Measurements from ENCODE around the gene PTPRG.
"Not testable (repeated sequence)": the region's sequence is repeated elsewhere in the genome, so short reads cannot be mapped to it uniquely, and the experiment has no call there.

Gene PTPRG

DNA sequence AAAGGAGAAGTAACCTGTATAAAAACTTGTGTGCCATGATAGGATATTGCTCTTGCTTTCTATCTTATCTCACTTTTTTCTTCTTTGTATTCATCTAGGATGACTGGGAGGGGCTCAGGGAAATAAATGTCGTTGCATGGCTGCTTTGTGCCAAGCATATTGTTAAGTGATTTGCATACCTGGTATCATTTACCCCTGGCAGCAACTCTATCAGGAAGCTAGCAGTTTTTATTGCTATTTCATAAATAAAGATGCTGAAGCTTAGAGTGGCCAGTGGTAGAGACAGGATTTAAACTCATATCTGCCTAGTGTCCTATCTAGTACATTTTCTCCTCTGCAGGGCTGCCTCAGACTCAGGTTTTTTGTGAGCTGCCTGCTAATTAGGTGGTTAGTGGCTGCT, 253.3 kb downstream of the PTPRG start:
- H3K4me3 ChIP-seq (ENCODE audit: low read depth, low read length) = no peak overlapping the region
- no peak for DNase-seq (ENCODE audit: low read depth)
- TF ChIP-seq, protein P1, sequence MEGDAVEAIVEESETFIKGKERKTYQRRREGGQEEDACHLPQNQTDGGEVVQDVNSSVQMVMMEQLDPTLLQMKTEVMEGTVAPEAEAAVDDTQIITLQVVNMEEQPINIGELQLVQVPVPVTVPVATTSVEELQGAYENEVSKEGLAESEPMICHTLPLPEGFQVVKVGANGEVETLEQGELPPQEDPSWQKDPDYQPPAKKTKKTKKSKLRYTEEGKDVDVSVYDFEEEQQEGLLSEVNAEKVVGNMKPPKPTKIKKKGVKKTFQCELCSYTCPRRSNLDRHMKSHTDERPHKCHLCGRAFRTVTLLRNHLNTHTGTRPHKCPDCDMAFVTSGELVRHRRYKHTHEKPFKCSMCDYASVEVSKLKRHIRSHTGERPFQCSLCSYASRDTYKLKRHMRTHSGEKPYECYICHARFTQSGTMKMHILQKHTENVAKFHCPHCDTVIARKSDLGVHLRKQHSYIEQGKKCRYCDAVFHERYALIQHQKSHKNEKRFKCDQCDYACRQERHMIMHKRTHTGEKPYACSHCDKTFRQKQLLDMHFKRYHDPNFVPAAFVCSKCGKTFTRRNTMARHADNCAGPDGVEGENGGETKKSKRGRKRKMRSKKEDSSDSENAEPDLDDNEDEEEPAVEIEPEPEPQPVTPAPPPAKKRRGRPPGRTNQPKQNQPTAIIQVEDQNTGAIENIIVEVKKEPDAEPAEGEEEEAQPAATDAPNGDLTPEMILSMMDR (IDR thresholded peaks at IDR 0.05; ENCODE audit: insufficient read depth, low read depth, low read length, missing control alignments) = no peak

DNA sequence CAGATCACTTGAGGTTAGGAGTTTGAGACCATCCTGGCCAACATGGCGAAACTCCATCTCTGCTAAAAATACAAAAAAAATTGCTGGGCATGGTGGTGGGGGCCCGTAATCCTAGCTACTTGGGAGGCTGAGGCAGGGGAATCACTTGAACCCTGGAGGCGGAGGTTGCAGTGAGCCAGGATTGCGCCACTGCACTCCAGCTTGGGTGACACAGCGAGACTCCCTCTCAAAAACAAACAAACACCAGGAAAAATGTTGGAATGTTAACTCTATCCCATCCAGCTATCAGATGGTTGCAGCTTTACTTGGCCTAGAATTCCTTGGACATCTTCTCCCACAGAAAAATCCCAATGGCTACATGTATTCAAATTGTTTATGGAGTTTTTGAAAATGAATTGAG, 254.9 kb downstream of the PTPRG start:
- not testable (repeated sequence) for H3K4me3 ChIP-seq (ENCODE audit: low read depth, low read length); DNase-seq (ENCODE audit: low read depth)

DNA sequence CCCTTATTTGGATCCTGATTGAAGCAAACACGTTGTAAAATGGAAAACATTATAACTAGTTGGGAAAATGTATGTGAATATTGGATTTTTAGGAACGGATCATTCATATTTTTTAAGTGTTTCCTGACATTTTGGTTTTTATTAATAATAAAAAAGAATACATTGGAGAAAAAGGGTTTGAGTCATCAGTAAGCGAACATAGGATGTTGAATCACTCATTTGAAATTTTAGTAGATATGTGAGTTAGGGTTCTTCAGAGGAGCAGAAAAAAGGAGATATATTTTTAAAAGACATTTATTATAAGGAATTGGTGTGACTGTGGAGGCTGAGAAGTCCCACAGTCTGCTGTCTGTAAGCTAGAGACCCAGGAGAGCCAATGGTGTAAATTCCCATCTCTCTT, 258.5 kb downstream of the PTPRG start:
- no peak overlapping the region for H3K4me3 ChIP-seq (ENCODE audit: low read depth, low read length)
- TF ChIP-seq, protein P1 (IDR thresholded peaks at IDR 0.05; ENCODE audit: insufficient read depth, low read depth, low read length, missing control alignments) = no peak
- DNase-seq (ENCODE audit: low read depth) = no peak

DNA sequence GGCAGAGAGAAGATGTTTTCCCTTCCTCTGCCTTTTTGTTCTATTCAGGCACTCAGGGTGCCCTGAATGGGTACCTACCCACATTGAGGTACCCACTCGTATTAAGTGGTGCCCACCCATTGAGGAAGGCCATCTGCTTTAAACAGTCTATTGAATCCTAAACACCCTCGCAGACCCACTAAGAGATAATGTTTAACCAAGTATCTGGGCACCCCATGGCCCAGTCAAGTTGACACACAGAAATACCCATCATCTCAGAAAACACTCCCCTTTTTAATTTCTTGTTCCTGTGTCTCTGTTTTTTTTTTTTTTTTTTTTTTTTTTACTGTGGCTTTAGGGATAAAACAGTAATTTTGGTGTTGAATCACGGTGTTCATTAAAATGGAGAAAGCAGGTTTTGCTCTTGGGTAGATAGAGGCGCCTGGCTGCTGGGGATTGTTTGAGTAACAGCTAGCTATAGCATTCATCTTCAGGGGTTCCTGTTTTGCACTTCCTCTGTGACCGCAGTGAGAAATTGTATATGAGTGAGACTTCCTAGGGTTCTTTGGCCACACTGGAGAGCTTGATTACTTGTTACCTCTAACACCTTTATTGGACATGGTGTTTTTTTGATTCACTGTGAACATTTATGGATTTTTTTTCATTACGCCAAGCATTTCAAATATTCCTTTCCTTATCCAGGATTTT, 259.1 kb downstream of the PTPRG start:
- H3K4me3 ChIP-seq (ENCODE audit: low read depth, low read length) = no peak overlapping the region
- TF ChIP-seq, protein P1 (IDR thresholded peaks at IDR 0.05; ENCODE audit: insufficient read depth, low read depth, low read length, missing control alignments) = no peak
- no peak for DNase-seq (ENCODE audit: low read depth)

DNA sequence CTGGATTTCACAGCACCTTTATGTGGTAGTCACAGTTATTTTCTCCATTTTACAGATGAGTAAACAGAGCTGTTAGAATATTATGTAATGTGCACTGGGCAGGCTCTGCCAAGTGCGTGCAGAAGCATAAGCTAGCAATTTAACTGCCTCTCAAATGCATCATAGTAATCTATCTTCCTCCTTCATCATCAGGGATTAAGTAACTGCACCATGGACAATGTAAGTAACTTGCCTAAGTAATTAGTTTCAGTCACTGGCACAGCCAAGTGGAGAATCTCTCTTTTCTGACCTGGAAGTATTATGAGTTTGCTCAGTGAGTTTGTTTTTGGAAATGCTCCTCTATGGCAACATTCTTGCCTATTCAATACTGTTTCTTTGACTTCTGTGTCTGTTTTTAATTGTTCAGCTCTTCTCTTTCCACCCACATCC, 260.5 kb downstream of the PTPRG start:
- no peak for DNase-seq (ENCODE audit: low read depth)
- TF ChIP-seq, protein P1 (IDR thresholded peaks at IDR 0.05; ENCODE audit: insufficient read depth, low read depth, low read length, missing control alignments) = no peak

DNA sequence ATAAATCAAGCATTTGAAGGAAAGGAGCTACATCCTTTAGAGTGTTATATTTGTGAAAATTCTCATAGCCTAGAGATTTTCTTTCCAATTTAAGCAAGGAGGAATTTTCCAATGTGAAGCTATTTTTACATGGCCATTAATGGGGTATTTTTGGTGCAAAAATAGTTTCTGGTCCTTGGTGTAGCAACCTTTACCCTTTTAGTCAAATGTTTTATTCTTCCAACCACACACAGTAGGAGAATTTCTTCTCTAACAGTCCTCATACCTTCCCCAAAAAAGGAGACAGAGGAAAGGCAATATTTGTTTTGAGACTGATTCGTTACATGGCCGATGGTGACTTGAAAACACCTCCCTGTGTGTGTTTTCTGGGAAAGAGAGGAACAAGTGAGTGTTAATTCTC, 261.2 kb downstream of the PTPRG start:
- no peak overlapping the region for H3K4me3 ChIP-seq (ENCODE audit: low read depth, low read length)
- no peak for DNase-seq (ENCODE audit: low read depth)
- TF ChIP-seq, protein P1 (IDR thresholded peaks at IDR 0.05; ENCODE audit: insufficient read depth, low read depth, low read length, missing control alignments) = no peak

More for the DNA sequence above, 260.5 kb downstream of the PTPRG start:
- H3K4me3 ChIP-seq (ENCODE audit: low read depth, low read length) = no peak overlapping the region

DNA sequence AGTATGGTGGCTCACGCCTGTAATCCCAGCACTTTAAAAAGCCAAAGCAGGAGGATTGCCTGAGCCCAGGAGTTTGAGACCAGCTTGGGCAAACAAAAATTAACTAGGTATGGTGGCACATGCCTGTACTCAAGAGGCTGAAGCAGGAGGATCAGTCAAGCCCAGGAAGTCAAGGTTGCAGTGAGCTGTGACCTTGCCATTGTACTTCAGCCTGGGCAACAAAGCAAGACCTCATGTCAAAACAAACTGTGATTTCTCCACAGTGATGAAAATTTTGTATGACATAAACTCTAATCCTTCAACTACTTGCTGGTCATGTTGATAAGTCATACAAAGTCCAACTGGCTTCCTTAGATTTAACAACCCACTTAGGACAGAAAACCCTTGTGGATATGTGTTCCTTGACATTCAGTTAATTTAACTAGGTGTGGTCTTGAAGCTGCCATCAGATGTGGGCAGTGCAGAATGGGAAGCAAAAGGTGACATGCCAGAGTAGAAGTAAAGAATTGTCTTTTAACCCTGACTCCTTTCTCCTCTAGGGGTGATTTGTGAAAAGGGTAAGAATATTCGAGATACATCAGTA, 263.3 kb downstream of the PTPRG start:
- H3K4me3 ChIP-seq (ENCODE audit: low read depth, low read length) = no peak overlapping the region
- no peak for DNase-seq (ENCODE audit: low read depth)
- TF ChIP-seq, protein P1 (IDR thresholded peaks at IDR 0.05; ENCODE audit: insufficient read depth, low read depth, low read length, missing control alignments) = no peak

All from GM12865 (cell line).